ENCODE data around the gene MBD3L1.

DNA sequence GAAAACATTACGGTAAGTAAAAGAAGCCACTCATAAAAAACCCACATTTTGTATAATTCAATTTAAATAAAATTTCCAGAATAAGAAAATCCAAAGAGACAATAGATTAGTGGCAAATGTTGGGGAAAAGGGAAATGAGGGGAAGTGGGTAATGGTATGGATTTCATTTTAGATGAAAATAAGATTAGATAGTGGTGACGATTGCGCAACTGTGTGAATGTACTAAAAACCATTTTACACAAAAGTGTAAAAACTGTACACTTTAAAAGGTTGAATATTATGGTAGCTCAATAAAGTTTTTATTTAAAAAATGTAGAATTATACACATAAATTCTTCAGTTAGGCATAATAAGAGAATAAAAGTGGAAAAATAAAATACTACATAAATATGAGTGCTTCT lies 3.7 kb downstream of the MBD3L1 start:
- TF ChIP-seq ZNF274 (IDR thresholded peaks at IDR 0.05; ENCODE audit: low read depth, low read length) = no peak
- TF ChIP-seq YY1 (IDR thresholded peaks at IDR 0.05; ENCODE audit: insufficient read depth, insufficient read length) = no peak

All from NT2/D1 (cell line).